ENCODE measurements around the gene CLSTN2. TPM values are rescaled to one million over a fixed set of nuclear protein-coding genes. Genes with fewer than 3 reads are reported as not detected.

Gene CLSTN2
- total and polyA plus RNA-seq, 4 donors: 0.13 to 20.6 (median 9.1) TPM

DNA sequence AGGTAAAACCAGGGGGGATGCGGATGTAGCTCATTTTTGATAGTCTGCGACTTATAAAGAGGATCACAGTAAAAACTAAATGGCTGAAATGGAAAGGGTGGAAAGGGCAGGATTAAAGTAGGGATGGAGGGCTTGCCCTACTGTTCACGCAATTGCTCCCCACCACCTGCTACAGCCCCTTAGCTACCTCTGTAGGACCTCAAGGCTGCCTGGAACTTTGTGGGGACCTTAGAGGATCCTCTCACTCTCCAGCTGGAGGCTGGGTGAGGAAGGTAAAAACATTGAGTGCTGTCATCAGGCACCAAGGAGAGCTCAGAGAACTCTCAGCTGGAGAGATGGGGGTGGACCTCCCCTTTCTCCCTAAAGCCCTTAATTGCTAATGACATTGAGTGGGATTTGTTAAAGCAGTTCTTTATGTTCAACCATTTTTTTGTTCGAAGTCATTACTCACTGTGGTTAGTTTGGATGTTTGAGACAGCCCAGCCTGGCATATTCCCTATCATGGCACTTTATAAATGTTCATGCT is 213.0 kb downstream of the CLSTN2 start:
- Histone ChIP-seq H3K36me3 (ENCODE audit: control insufficient read depth in 1 of 2, insufficient read depth in 2 of 2, low read length in 1 of 2) (no peaks in the 10 kb centered on the region), H3K27me3 (ENCODE audit: control insufficient read depth in 1 of 2, insufficient read depth in 2 of 2, low read length in 1 of 2) (no peaks in the 10 kb centered on the region), H3K9me3 (ENCODE audit: control insufficient read depth, low read length) (no peaks in the 10 kb centered on the region), H3K27ac (ENCODE audit: low read depth in 1 of 2, low read length in 2 of 2) (no peak overlapping the region), H3K4me1 (ENCODE audit: control insufficient read depth in 1 of 2, insufficient read depth in 2 of 2, low read length in 2 of 2) (no peaks in the 10 kb centered on the region), H3K4me3 (ENCODE audit: low read length in 2 of 2) (no peak overlapping the region)
- intact Hi-C loops (cut with DNase I): no loop called here
- WGBS, 2 donors: 96 to 97% methylated on average over 4 of the region's 4 CpGs
- ATAC-seq (ENCODE audit: low FRiP score) (no peak), DNase-seq (no peak)

DNA sequence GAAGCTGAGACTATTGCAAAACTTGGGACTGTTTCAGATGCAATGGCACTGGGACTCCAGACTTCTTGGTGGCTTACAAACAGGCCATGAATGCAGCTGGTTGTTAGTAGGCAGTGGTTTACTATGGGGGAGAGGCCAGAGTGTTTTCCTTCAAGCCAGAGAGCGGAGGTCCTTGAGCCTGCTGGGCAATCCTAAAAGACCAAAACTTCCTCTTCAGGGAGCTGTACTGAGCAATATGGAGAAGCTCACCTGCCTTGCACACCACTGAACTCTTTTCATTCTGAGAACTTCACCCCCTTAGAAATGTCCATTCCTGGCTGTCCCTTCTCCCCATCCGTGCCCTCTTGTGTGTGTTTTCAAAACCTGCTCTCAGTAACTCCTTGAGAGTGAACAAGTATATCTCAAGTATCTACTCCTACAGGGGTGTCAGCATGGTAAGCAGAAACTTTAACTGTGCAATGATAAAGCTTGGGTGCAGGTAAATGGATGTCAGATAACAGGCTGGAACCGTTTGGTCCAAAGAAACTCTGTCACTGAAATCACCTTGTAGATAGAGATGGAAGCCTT is 213.9 kb downstream of the CLSTN2 start:
- H3K36me3 ChIP-seq (ENCODE audit: control insufficient read depth in 1 of 2, insufficient read depth in 2 of 2, low read length in 1 of 2): no peaks in the 10 kb centered on the region
- no peak overlapping the region for H3K4me3 ChIP-seq (ENCODE audit: low read length in 2 of 2)
- intact Hi-C loops (cut with DNase I): no loop called here
- no peaks in the 10 kb centered on the region for H3K4me1 ChIP-seq (ENCODE audit: control insufficient read depth in 1 of 2, insufficient read depth in 2 of 2, low read length in 2 of 2)
- H3K27ac ChIP-seq (ENCODE audit: low read depth in 1 of 2, low read length in 2 of 2): no peak overlapping the region
- WGBS, 2 donors: 85 to 90% methylated on average over 3 of the region's 3 CpGs
- no peaks in the 10 kb centered on the region for H3K9me3 ChIP-seq (ENCODE audit: control insufficient read depth, low read length)
- H3K27me3 ChIP-seq (ENCODE audit: control insufficient read depth in 1 of 2, insufficient read depth in 2 of 2, low read length in 1 of 2): no peaks in the 10 kb centered on the region
- ATAC-seq (ENCODE audit: low FRiP score) (no peak), DNase-seq (no peak)

DNA sequence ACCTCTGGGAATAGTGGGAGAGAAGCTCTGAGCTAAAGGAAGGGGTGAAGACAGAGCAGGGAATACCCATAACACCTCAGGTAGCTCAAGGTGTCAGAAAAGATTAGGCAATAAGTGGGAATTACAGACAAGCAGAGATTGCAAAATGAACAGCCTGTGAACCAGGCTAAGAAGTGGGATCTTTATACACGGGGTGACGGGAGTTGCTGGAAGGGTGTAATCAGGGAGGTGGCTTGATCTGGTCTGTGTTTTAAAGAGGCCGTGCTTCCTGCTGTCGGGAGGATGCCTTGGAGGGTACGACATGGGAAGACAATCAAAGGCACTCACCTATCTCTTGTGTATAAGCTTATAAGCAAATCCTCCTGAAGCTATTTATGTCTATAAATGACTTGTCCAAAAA is 216.3 kb downstream of the CLSTN2 start:
- no peaks in the 10 kb centered on the region for H3K9me3 ChIP-seq (ENCODE audit: control insufficient read depth, low read length)
- no peak overlapping the region for H3K4me3 ChIP-seq (ENCODE audit: low read length in 2 of 2)
- WGBS, 2 donors: 92 to 98% methylated on average over 5 of the region's 5 CpGs
- no peaks in the 10 kb centered on the region for H3K36me3 ChIP-seq (ENCODE audit: control insufficient read depth in 1 of 2, insufficient read depth in 2 of 2, low read length in 1 of 2)
- H3K27ac ChIP-seq (ENCODE audit: low read depth in 1 of 2, low read length in 2 of 2): no peak overlapping the region
- DNase-seq (no peak), ATAC-seq (ENCODE audit: low FRiP score) (no peak)
- no peaks in the 10 kb centered on the region for H3K4me1 ChIP-seq (ENCODE audit: control insufficient read depth in 1 of 2, insufficient read depth in 2 of 2, low read length in 2 of 2)
- intact Hi-C loops (cut with DNase I): no loop called here
- no peaks in the 10 kb centered on the region for H3K27me3 ChIP-seq (ENCODE audit: control insufficient read depth in 1 of 2, insufficient read depth in 2 of 2, low read length in 1 of 2)

DNA sequence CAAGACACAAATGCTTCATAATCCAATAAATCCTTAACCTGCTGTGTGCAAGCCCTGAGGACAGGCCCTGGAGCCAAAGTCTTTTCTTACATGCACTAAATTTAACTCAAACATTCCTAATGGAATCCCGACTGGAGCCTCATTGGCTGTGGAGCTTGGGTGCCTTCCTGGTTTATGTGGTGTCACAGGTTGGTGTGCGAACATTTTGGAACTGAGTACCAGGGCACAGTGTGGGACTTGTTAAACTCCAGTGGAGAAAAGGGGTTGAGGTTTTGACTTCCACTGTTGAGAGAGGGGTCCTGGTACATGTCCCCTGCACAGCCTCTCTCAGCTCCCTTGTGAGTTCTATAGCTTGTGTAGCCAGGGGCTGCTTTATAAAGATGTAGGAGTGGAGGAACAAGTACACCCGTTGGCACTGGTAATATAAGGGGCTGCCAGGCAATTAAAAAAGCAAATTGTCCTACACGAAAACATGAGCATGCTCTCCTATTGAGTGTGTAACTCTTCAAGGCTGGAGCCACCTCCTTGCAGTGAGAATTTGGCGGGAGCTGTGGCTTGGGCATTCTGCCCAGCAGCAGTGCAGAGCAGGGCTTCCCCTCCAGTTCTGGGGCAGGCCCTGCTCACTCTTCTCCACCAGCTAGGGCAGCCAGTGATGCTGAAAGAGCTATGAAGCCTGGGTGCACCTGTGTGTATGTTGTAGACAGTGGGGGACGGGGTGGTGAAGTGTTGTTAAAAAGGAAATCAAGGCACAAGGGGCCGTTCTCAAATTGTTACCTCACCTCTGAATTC is 218.1 kb downstream of the CLSTN2 start:
- intact Hi-C loops (cut with DNase I): no loop called here
- H3K27me3 ChIP-seq (ENCODE audit: control insufficient read depth in 1 of 2, insufficient read depth in 2 of 2, low read length in 1 of 2): no peaks in the 10 kb centered on the region
- H3K4me1 ChIP-seq (ENCODE audit: control insufficient read depth in 1 of 2, insufficient read depth in 2 of 2, low read length in 2 of 2): no peaks in the 10 kb centered on the region
- 28 to 36% methylated on average over 7 of the region's 7 CpGs for WGBS, 2 donors
- no peaks in the 10 kb centered on the region for H3K9me3 ChIP-seq (ENCODE audit: control insufficient read depth, low read length)
- H3K4me3 ChIP-seq (ENCODE audit: low read length in 2 of 2): no peak overlapping the region
- DNase-seq: peak; percentile 51 to 80
- no peaks in the 10 kb centered on the region for H3K36me3 ChIP-seq (ENCODE audit: control insufficient read depth in 1 of 2, insufficient read depth in 2 of 2, low read length in 1 of 2)
- ATAC-seq (ENCODE audit: low FRiP score): peak; percentile 37
- H3K27ac ChIP-seq (ENCODE audit: low read depth in 1 of 2, low read length in 2 of 2): no peak overlapping the region

DNA sequence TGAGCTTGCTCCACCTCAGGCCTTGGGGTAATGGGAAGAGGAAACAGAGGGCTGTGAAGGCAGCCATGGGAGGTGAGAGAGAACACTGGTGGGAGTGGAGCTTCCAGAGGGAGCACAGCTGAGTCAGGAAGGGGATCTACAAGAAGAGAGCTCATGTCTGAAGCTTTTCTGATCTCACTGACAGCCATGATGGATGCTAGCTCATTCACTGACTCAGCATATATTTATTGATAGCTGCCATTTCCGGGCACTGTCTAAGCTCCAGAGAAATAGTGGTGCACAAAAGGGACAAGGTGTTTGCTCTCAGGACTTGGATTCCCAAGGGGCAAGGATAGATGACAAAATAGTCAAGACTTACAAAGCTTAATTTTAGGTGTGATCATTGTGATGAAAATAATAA is 218.8 kb downstream of the CLSTN2 start:
- Histone ChIP-seq H3K27ac (ENCODE audit: low read depth in 1 of 2, low read length in 2 of 2) (no peak overlapping the region), H3K9me3 (ENCODE audit: control insufficient read depth, low read length) (no peaks in the 10 kb centered on the region), H3K4me1 (ENCODE audit: control insufficient read depth in 1 of 2, insufficient read depth in 2 of 2, low read length in 2 of 2) (no peaks in the 10 kb centered on the region), H3K36me3 (ENCODE audit: control insufficient read depth in 1 of 2, insufficient read depth in 2 of 2, low read length in 1 of 2) (no peaks in the 10 kb centered on the region), H3K4me3 (ENCODE audit: low read length in 2 of 2) (no peak overlapping the region), H3K27me3 (ENCODE audit: control insufficient read depth in 1 of 2, insufficient read depth in 2 of 2, low read length in 1 of 2) (no peaks in the 10 kb centered on the region)
- no peak for ATAC-seq (ENCODE audit: low FRiP score)
- no peak for DNase-seq
- WGBS, 2 donors: 92 to 97% methylated on average over 1 of the region's 1 CpG
- intact Hi-C loops (cut with DNase I): no loop called here

DNA sequence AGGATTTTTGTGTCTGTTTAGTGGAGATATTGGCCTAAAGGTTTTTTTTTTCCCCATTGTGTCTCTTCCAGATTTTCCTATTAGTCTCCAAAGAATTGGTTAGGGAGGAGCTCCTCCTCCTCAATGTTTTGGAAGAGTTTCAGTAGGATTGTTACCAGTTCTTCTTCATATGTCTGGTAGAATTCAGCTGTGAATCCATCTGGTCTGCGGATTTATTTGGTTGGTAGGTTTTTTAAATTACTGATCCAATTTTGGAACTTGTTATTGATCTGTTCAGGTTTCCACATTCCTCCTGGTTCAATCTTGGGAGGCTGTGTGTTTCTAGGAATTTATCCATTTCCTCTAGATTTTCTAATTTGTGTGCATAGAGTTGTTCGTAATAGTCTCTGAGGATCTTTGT is 222.2 kb downstream of the CLSTN2 start:
- no peaks in the 10 kb centered on the region for H3K4me1 ChIP-seq (ENCODE audit: control insufficient read depth in 1 of 2, insufficient read depth in 2 of 2, low read length in 2 of 2)
- H3K36me3 ChIP-seq (ENCODE audit: control insufficient read depth in 1 of 2, insufficient read depth in 2 of 2, low read length in 1 of 2): no peaks in the 10 kb centered on the region
- intact Hi-C loops (cut with DNase I): no loop called here

DNA sequence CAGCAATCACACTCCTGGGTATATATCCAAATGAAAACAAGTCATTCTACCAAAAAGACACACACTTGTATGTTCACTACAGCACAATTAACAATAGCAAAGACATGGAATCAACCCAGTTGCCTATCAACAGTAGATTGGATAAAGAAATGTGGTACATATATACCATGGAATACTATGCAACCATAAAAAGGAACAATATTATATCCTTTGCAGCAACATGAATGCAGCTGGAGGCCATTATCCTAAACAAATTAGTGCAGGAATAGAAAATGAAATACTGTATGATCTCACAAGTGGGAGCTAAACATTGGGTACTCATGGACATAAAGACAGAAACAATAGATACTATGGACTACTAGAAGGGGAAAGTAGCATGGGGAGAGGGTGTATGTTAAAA is 224.7 kb downstream of the CLSTN2 start:
- intact Hi-C loops (cut with DNase I): no loop called here
- H3K9me3 ChIP-seq (ENCODE audit: control insufficient read depth, low read length): no peaks in the 10 kb centered on the region
- DNase-seq: no peak
- ATAC-seq (ENCODE audit: low FRiP score): no peak
- no peaks in the 10 kb centered on the region for H3K27me3 ChIP-seq (ENCODE audit: control insufficient read depth in 1 of 2, insufficient read depth in 2 of 2, low read length in 1 of 2)
- H3K4me3 ChIP-seq (ENCODE audit: low read length in 2 of 2): no peak overlapping the region
- no peak overlapping the region for H3K27ac ChIP-seq (ENCODE audit: low read depth in 1 of 2, low read length in 2 of 2)
- H3K36me3 ChIP-seq (ENCODE audit: control insufficient read depth in 1 of 2, insufficient read depth in 2 of 2, low read length in 1 of 2): no peaks in the 10 kb centered on the region
- no peaks in the 10 kb centered on the region for H3K4me1 ChIP-seq (ENCODE audit: control insufficient read depth in 1 of 2, insufficient read depth in 2 of 2, low read length in 2 of 2)

More for the DNA sequence above, 222.2 kb downstream of the CLSTN2 start:
- DNase-seq (no peak), ATAC-seq (ENCODE audit: low FRiP score) (no peak)
- WGBS, 2 donors: 96 to 97% methylated on average over 2 of the region's 2 CpGs
- Histone ChIP-seq H3K9me3 (ENCODE audit: control insufficient read depth, low read length) (no peaks in the 10 kb centered on the region), H3K27ac (ENCODE audit: low read depth in 1 of 2, low read length in 2 of 2) (no peak overlapping the region), H3K4me3 (ENCODE audit: low read length in 2 of 2) (no peak overlapping the region), H3K27me3 (ENCODE audit: control insufficient read depth in 1 of 2, insufficient read depth in 2 of 2, low read length in 1 of 2) (no peaks in the 10 kb centered on the region)

DNA sequence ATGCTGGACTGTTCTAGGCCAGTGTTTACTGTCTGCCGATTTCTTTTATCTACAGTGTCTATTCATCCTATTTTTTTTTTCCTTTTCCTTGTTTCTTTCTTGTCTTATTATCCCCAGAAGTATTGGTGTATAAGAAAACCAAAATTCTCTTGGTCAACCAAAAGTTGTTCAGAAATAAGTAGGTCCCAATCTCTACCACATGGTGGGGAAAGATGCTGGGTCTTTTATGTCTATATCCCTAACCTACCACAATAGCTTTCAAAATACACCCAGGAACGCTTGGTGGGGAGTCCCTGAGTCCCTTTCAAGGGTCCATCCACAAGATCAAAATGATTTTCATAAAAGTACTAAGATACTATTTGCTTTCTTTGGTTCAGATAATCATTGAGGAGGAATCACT is 225.6 kb downstream of the CLSTN2 start:
- intact Hi-C loops (cut with DNase I): no loop called here

DNA sequence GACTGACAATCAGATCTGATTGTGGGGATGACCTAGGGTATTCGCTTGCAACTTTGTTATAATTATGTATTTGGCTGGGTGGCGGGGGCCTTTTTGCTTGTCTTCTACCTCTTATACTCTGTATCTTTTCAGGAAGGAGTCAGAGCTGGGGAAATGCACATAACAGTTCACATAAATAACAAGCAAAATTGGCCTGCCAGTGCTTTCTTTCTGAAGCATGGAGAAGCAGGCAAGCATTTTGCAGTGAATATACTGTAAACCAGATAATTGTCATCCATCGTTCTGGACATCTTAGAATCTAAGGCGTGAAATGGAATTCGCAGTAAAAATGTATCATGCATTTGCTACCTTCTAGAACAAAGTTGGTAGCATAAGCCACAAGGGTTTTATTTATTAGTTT is 227.6 kb downstream of the CLSTN2 start:
- H3K27ac ChIP-seq (ENCODE audit: low read depth in 1 of 2, low read length in 2 of 2): no peak overlapping the region
- ATAC-seq (ENCODE audit: low FRiP score) (no peak), DNase-seq (no peak)
- no peaks in the 10 kb centered on the region for H3K9me3 ChIP-seq (ENCODE audit: control insufficient read depth, low read length)
- peaks cover 0 to 3% of the 10 kb centered on the region in 2 donors for H3K4me1 ChIP-seq (ENCODE audit: control insufficient read depth in 1 of 2, insufficient read depth in 2 of 2, low read length in 2 of 2)
- no peaks in the 10 kb centered on the region for H3K36me3 ChIP-seq (ENCODE audit: control insufficient read depth in 1 of 2, insufficient read depth in 2 of 2, low read length in 1 of 2)
- intact Hi-C loops (cut with DNase I): no loop called here
- no peak overlapping the region for H3K4me3 ChIP-seq (ENCODE audit: low read length in 2 of 2)
- no peaks in the 10 kb centered on the region for H3K27me3 ChIP-seq (ENCODE audit: control insufficient read depth in 1 of 2, insufficient read depth in 2 of 2, low read length in 1 of 2)
- WGBS, 2 donors: 91 to 93% methylated on average over 5 of the region's 5 CpGs

More for the DNA sequence above, 225.6 kb downstream of the CLSTN2 start:
- Histone ChIP-seq H3K4me1 (ENCODE audit: control insufficient read depth in 1 of 2, insufficient read depth in 2 of 2, low read length in 2 of 2) (no peaks in the 10 kb centered on the region), H3K36me3 (ENCODE audit: control insufficient read depth in 1 of 2, insufficient read depth in 2 of 2, low read length in 1 of 2) (no peaks in the 10 kb centered on the region), H3K27ac (ENCODE audit: low read depth in 1 of 2, low read length in 2 of 2) (no peak overlapping the region), H3K4me3 (ENCODE audit: low read length in 2 of 2) (no peak overlapping the region), H3K27me3 (ENCODE audit: control insufficient read depth in 1 of 2, insufficient read depth in 2 of 2, low read length in 1 of 2) (no peaks in the 10 kb centered on the region), H3K9me3 (ENCODE audit: control insufficient read depth, low read length) (no peaks in the 10 kb centered on the region)
- ATAC-seq (ENCODE audit: low FRiP score): no peak
- no peak for DNase-seq
- 53 to 61% methylated on average over 2 of the region's 2 CpGs for WGBS, 2 donors
